NCI-H748 treated with DMSO at 0.1 percent for 48 hours (cell line): ENCODE measurements around the gene PHKB.

Experiments
- DNase-seq: peaks from one replicate; lab custom pipeline; 2025; lab: John Stamatoyannopoulos, UW

The PHKB gene

DNA sequence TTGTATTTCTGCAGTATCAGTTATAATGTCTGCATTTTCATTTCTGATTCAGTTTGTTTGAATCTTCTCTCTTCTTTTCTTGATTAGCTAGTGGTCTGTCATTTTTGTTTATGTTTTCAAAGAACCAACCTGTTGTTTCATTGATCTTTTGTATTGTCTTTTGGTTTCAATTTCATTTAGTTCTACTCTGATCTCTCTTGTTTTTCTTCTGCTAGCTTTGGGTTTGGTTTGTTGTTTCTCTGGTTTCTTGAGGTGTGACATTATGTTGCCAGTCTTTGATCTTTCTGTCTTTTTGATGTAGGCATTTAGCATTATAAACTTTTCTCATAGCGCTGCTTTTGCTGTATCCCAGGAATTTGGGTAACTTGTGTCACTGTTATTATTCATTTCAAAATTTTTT is 107.2 kb downstream of the PHKB start:
- DNase-seq: no peak

DNA sequence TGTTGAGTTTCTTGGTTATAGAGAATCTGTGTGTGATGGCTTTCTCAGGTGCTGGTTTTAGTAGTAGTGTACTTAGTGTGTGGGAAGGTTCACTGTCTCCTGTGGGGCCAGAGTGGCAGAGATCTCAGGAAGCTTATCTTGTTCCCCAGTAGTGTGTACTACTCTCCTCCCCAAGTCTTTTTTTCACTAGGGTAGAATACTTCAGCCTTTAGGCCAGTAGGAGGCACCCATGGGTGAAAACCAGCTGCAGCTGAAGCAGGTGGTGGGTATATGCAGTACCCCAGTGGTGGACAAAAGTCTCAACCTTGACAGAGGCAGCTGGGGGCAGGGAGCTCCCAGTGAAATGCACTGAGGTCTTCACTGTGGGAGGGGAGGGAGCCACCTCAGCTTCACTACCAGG is 109.9 kb downstream of the PHKB start:
- DNase-seq: no peak

DNA sequence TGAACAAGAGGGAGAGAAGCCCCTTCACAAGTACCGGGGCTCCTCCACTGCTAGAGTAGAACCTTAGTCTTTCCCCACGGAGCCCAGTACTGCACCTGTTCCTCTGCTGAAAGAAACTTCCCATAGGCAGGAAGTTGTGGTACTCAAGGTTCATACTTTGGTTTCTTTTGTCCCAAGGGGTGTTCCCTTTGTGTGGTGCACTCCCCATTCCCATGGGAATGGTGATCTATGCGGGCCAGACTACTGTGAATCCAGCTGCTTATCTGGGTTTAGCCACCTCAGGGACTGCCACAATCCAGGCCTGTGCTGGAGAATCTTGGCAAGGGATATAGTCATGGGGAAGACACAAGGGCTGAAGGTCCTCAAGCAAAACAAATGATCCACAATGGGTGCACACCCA is 110.6 kb downstream of the PHKB start:
- no peak for DNase-seq

DNA sequence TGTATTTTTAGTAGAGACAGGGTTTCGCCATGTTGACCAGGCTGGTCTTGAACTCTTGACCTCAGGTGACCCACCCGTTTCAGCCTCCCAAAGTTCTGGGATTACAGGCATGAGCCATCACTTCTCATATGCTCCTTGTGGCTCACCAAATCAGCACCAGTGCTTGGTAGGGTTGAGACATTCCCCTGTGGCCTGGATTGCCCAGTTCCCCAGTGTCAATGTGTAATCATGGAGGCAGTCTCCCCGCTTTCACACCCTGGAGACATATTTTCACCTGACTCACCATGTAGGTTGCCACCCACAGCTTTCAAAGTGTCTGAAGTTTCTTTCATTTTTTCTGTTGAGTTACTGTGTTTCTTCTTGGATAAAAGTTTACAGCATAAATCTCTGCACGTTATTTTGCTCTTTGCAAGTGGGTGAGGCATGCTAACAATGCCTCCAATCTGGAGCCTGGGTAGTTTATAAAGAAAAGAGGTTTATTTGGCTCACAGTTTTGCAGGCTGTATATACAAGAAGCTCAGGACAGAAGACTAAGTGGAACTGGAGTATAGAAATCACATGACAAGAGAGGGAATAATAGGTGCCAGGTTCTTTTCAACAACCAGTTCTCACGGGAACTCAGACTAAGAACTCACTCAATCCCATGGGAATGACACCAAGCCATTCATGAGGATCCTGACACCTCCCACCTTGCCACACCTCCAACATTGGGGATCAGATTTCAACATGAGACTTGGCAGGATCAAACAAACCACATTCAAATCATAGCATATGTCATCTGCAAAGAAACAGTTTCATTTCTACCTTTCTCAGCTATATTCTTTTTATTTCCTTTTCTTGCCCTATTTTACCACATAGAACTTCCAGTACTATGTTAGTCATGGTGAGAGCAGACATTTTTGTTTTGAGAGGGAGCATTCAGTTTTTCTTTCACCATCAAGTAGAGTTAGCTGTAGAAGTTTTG is 113.2 kb downstream of the PHKB start:
- DNase-seq: no peak

DNA sequence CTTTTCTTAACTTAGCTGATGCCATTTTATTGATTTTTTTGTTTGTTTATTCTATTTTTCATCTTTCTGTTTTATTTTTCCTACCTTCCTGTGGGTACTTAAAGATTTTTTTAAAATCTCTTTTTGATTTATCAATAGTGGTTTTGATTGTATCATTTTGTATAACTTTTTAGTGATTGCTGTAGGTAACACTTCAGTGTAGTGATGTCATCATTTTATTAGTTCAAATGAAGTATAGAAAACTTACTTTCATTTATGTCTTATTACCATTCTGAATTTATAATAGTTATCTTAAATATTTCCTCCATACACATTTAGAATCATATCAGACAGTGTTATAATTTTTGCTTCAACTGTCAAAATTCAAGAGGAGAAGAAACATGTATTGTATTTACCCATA is 115.9 kb downstream of the PHKB start:
- no peak for DNase-seq

DNA sequence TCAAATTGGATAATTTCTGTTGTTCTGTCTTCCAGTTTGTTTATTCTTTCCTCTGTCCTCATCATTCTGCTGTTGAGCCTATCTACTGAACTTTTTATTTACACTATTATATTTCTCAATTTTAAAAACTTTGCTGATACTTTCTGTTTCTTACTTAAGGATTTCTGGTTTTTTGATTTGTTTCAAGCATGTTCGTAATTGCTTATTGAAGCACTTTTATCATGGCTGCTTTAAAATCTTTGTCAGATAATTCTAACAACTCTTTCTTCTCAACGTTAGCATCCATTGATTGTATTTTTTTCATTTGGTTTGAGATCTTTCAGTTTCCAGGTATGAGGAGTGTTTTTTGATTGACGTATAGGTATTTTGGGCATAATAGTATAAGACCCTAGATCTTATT is 116.9 kb downstream of the PHKB start:
- no peak for DNase-seq

DNA sequence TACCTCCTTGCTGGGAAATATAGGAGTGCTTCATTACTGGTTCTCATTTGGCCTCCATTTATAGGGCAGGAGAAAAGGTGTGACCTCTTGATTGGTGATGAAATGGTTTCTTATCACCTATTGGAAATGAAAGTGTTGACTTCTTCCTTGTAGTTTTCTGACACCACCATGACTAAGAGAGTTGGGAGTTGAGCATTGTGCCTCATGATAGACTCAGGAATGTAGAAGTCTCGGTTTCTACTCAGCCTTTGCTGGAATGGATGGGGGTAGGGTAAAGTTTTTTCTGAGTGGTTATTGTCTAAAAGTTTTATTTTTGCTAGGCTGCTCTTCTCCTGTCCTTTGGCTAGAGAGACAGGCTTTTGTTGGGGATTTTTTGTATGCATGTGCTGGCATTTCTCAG is 117.4 kb downstream of the PHKB start:
- no peak for DNase-seq

DNA sequence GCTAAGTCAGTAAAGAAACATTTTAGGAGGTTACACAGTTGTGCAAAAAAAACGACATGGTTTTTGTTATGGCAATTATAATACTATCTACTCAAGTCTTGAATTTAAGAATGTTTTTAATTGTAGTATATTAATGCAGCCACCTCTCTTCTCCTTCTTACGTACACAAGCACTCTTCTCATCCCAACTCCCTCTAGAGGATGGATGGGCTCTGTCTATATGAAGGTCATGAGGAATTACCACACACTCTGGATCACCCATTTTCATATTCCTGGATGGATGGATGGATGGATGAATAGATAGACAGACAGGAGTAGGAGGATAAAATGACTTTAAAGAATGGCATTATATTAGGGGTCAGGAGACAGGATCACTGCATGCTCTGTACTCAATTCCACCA is 120.0 kb downstream of the PHKB start:
- DNase-seq: no peak

DNA sequence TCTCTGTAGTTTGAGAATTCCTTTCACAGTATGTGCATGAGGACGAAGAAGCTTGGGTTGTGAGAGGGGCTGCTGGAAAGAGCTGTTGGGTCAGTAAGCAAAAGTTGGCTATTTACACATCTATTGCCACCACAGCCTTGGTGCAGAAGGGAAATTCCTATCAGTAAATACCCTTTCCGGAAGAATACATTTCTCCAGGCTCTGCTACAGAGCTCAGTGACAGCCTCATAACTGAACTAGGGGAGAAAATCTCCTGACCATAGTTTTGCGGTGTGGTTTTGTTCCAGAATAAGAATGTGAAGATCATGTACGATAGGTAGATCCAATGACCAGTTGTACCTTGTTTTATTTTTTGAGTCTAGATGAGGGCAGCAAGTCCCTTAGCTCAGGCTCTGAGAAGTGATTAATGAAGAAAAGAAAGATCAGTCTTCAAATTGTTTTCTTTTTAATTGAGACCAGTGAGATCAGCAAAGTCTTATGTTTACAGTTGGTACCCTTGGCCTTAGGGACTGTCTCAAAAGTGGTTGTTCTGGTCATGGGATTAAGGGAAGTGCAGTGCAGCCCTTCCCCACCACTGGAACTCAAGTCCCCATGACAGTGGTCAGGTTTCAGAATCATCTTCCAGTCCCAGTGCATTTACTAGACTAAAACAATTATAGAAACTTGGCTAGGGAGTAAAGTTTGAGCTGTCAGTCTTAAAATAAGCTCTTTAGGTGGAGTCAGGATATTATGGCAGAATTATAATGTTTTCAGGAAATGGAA is 123.5 kb downstream of the PHKB start:
- DNase-seq: no peak

DNA sequence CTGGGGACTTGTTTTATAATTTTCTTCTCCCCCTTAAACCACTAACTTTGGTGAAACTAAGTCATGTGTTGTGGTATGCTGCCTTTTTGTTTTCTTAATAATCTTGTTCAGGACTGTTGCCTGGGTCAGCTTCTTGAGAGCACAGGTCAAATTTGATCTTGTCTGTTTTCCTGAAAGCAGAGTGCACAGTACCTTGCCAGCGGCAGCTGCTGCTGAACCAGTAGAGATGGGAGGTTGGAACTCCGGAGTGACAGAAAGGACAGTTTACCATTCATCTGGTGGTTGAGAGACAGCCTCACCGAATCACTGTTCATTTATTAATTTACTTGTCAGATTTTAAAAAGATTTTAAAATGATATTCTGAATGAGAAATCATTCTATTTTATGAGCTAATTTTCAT is 125.0 kb downstream of the PHKB start:
- no peak for DNase-seq

DNA sequence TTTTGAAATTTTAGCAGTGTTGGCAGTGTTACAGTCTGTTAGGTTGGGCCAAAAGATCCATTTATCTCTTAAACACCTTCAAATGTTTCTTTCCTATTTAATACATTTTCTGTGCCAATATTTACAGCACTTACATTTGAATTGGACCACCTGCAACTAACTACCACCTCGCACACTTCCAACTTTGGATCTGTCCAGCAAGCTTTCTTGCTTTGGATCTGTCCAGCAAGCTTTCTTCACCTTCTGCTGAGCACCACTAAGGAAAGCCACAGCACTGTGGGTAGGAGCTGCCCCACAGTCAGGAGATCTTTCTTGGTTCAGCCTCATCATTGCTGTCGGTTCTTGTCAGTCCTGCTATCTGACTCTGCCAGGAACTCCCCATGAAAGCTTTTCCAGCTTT is 129.3 kb downstream of the PHKB start:
- DNase-seq: no peak

DNA sequence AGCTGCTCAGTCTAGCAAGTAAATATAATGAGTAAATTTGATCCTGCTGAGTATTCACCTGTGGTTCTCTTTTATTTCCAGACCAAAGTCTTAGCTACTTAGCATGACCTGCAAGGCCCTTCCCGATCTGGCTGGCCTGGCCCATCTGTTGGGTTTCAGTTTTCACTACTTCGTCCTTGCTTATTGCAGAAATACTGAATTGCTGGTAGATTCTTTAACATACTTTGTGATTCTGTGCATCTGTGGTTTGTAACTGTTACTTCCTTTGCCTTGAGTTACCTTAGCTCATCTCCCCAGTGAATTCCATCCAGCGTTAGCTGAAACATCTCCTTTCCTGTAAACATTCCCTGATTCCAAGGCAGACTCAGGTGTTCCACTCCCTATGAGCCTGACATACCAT is 131.1 kb downstream of the PHKB start:
- no peak for DNase-seq

DNA sequence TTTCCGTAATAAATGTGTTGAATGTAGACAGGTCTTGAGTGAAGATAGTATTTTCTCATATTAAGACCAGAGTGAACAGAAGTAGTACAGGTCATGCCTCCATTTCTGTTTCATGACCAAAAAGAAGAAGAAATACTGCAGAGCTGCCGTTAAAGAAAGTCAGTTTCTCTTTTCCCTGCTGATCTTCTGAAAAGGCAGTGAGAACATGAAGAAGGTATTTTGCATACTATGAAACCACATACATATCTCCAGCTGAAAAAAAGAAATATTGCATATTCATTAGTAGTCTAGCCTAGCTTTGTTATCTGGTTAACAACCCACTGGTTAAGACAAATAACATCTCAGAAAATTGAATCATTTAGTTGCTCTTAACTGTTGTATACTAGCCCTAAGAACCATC is 138.4 kb downstream of the PHKB start:
- DNase-seq: no peak

DNA sequence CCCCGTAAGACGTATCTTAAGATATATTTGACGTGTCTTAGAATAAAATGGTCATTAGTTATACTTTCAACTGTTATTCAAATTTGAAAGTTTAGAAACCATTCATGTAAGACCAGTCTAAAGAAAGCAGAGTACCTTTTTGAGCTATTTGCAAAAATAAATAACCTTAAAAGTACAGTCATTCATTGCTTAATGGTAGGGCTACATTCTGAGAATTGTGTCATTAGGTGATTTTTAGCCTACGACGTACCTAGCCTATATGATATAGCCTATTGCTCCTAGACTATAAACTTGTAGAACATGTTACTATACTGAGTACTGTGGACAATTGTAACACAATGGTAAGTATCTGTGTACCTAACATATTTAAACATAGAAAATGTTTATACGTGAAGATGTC is 139.2 kb downstream of the PHKB start:
- DNase-seq: no peak

DNA sequence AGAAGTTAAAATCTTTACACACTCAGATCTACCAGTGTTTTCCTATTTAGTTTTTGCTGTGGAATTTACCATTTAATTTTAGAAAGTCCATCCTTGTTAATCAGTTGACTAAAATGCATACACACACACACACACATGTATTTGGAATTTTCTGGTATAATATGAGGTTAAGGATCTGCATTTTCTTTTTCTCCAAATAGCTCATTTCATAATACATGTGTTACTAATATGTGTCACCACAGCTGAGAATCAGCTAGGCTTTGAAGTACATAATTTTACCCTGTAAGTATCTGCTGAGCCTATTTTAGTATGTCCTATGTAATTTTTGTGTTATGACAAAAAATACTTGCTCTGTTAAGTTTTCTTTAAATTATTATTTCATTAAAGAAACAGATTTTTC is 143.2 kb downstream of the PHKB start:
- no peak for DNase-seq

DNA sequence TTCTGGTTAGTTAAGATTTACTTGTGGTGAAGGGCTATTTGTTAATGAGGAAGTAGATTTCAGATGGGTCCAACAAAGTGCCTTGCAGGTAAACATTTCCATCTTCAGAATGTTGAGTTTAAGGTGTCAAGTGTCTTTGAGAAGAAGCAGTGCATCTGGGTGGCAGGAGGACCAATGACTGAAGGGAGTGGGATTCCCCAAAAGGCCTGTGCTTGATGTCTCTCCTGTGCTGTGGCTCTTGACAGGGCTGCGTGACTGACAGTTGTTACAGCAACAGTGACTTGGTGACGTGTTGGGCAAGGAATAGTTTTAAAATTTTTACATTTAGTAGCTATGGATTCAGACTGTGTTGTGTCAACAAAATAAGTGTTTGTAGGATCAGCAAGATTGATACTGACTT is 149.9 kb downstream of the PHKB start:
- DNase-seq: no peak

DNA sequence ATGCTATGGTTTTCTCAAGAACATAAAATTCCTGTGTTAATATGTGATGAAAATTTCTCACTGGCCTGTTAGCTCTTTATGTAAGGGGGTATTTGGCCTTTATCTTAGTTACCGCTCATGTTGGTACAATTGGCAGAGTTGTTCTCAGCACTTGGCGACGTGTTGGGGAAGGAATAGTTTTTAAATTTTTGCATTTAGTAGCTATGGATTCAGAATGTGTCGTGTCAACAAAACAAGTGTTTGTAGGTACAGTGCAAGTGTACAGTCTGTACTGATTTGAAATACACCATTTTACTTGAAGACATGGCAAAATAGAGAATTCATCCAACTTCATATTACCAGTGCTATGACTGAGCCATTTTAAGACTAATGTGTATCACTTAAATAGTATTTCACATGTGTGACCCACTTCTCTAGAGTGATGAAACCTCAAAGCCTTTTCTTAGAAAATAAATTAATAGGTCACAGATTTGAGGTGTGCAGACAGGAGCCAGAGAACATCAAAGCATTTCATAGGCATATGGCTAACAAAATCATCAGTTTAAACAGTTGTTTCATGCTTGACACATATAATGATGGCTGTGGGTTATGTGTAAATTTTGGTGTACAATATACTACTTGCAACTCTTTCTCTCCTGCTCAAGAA is 150.8 kb downstream of the PHKB start:
- DNase-seq: no peak

DNA sequence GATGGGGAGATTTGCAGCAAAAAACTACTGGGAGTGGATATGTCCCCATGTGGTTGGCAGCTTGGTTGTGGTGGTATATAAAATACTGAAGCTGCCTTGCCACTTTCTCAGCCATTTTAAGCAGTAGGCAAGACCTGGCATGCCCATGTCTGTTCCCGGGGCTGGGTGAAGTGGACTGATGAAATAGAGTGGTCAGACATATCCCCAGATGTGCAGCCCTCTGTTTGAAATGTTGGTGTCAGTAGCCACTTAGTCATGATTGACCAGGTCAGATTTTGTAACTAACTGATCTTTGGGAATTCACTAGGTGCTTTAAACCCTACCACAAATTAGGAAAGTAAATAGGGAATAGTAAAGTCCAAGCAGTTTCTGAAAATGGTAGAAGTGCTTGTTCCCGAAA is 151.6 kb downstream of the PHKB start:
- DNase-seq: no peak

DNA sequence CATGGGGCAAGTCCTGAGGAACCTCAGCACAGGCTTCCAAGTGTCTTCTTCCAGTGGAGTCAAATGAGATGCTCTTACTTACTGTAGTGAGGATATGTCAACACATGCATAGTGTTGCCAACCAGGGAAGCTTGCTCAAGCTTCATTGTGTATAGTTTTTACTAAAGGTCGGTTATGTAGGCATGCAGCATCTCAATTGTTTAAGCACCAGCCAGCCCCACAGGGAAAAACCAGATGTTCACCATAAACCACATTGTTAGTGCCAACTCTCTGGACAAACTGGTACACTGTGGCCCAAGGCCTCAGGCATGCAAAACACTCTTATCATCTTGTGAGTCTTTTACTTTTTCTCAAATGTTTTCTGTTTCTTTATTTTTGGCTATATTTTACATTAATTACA is 152.1 kb downstream of the PHKB start:
- DNase-seq: no peak

DNA sequence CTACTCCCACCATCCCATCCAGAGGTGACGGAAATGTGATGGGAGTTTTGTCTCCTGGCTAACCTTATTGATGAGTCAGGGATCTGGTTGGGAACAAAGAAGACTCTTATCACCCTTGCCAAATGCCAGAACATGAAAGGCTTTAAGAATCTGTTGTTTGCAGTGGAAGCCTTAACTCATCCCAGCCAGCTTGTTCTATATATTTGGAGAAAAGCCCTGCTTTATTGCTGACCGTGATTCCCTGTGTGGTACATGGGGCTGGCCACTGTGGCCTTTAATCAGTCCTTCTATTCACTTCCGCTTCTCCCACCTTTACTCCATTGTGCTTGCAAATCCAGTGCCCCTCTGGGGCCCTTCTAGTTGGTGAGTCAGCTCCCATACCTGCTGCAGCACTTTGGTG is 156.6 kb downstream of the PHKB start:
- DNase-seq: no peak

DNA sequence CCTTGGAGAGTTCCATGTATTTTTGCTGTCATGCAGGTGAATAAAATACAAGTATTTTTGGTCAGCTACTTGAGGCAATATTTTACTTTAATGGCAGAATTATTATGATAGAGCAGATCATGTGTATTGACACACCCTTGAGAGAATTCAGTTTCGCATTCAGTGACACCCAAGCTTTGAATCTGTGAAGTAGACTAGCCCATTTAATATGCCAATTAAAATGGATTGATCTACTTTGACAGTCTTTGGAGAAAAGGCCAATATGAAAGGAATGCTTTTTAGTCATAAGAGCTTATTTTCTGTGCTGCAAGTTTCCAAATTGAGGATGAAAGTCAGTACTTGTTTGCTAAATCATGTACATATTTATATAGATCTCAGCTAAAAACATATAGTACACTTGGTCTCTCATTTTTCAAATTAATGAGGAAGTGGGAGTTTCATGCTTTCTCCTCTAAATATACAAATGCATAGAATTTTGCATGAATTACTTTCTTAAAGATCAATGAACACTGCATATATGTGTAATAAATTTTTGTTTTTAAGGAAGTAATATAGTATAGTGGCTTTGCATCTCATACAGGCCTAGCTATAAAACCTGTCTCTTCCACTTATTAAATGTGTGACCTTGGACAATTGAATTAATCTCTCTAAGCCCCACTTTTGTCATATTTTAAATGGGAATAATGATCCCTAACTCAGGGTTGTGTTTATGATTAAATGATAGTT is 161.5 kb downstream of the PHKB start:
- no peak for DNase-seq

DNA sequence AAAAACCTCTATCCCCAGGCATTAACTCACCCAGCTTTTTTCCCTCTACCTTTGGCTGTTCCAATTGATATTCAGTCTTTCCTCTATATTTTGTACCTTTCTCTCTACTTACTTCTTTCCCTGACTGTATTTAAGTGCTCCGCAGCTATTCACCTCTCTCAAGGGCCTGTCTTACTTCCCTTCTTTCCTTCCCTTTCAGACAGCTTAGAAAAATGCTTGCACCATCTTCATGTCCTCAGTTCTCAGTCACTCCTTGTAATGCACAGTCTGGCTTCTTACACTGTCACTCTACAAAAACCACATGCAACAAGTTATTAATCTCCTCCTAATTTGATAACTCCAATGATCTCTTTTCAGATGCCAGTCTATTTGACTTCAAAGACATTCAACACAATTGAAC is 163.4 kb downstream of the PHKB start:
- no peak for DNase-seq
